OCI-LY7 (cell line): ENCODE measurements around the gene RLF.

ENCODE experiments used
- EZH2phosphoT487 ChIP-seq: fragments of 200-600 bp; sonication (generic); IDR thresholded peaks from 2 replicates; pipeline ENCODE4 v1.6.1; 2018; ENCODE audit warnings: low read depth, borderline replicate concordance, mild to moderate bottlenecking, mixed run types, antibody characterized with exemption, low read length, moderate library complexity, mixed read lengths
- TF ChIP-seq, protein P1 (sequence below): fragments of 200-600 bp; sonication (generic); conservative IDR thresholded peaks from 2 replicates; pipeline ENCODE4 v1.5.1; 2014; ENCODE audit warnings: mild to moderate bottlenecking, antibody characterized with exemption, low read length, moderate library complexity, mixed read lengths

DNA sequence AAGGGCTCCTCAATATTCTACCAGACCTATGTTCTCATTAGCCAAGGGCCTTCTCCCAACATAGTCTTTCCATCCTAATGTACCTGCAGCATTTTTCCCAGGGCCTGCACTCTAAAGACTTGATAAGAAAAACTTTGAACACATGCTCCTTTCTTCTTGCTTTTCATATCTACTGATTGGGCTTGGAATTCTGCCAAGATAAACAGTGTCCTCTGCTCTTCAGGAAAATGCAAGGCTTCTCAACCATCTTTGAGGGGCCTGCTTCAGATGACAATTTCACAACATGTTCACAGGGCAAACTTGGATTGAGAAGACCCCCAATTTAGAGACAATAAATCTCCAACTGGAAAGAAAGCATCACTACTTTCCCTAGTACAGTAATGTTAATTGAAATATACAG, 38.3 kb upstream of the RLF start:
- TF ChIP-seq, protein P1, sequence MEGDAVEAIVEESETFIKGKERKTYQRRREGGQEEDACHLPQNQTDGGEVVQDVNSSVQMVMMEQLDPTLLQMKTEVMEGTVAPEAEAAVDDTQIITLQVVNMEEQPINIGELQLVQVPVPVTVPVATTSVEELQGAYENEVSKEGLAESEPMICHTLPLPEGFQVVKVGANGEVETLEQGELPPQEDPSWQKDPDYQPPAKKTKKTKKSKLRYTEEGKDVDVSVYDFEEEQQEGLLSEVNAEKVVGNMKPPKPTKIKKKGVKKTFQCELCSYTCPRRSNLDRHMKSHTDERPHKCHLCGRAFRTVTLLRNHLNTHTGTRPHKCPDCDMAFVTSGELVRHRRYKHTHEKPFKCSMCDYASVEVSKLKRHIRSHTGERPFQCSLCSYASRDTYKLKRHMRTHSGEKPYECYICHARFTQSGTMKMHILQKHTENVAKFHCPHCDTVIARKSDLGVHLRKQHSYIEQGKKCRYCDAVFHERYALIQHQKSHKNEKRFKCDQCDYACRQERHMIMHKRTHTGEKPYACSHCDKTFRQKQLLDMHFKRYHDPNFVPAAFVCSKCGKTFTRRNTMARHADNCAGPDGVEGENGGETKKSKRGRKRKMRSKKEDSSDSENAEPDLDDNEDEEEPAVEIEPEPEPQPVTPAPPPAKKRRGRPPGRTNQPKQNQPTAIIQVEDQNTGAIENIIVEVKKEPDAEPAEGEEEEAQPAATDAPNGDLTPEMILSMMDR: no peak
- TF ChIP-seq EZH2phosphoT487: no peak
